Amniotic epithelial cell (primary cell): Measurements from ENCODE around the gene FUT8.

Experiments
- DNase-seq: peaks from one replicate; pipeline ENCODE4 v3.0.0-alpha.2; 2010; ENCODE audit warnings: low read depth

FUT8 gene

DNA sequence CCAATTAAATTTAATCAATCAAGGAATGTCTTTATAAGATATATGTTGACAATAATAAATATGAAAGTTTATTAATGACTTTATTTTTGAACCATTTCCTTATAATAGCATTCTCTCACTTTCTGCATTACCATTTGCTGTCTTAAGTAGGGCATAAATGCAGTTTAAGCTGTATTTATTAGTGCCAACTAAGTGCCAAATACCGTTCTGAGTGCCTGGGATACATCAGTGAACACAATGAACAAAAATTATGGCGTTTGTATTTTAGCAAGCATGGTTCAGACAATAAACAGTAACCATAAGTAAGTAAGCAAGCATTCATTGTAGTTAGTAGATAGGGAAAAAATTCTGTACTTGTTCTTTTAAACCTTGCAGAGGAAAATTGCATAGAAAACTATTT, 145.8 kb downstream of the FUT8 start:
- DNase-seq, result no peak

DNA sequence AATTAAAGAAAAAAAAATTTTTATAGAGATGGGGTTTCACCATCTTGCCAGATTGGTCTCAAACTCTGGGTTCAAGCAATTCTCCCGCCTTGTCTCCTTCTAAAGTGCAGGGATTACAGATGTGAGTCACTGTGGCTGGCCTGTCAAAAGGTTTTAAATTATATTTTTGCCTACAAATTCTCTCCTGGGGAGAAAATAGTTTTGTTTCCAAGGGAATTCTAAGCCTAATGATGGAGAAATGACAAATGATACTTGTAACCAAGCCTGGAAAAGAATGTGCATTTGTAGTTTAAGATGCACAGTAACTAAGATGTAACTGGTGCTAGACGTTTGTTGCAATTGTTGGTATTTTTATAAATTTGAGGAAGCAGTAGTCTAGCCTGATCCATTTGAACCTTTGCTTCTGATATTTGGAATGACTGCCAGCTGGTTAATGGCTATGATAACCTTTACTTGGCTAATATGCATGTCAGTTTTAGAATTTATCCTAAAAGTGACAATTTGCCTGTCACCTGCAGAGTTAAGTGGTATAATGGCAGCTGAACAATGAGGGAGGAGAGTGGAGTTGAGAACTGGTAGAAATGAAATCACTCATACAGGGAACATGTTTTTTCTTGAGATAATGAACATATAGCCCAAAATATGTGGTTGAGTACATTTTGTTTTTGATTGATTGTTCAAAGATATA, 148.0 kb downstream of the FUT8 start:
- peak; percentile 71 for DNase-seq

DNA sequence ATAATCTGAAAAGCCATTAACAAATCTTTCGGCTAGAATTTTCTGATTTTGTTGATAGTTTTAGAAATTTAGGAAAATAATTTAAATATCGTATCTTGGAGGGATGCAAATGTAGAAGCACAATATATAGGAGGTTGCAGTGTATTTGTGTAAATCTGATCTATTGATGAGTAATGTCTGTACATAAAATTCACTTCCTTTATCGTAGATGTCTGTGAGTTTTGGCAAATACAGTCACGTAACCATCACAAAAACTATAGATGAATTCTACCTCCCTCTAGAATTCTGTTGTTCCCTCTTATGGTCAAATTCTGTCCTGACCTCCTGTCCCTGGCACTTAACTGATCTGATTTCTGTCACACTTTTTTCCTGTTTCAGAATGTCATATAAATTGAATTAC, 151.8 kb downstream of the FUT8 start:
- DNase-seq, result no peak

GRCh38 chr14:65565948-65566347, 153.4 kb downstream of the FUT8 start:
- DNase-seq, result peak; percentile 11

GRCh38 chr14:65566820-65567522, 154.4 kb downstream of the FUT8 start:
- no peak for DNase-seq

GRCh38 chr14:65574611-65575010, 162.1 kb downstream of the FUT8 start:
- no peak for DNase-seq

- DNase-seq, result no peak
Measured at GRCh38 chr14:65575389-65575788, 162.9 kb downstream of the FUT8 start.

- no peak for DNase-seq
Measured at GRCh38 chr14:65580973-65581372, 168.4 kb downstream of the FUT8 start.

DNA sequence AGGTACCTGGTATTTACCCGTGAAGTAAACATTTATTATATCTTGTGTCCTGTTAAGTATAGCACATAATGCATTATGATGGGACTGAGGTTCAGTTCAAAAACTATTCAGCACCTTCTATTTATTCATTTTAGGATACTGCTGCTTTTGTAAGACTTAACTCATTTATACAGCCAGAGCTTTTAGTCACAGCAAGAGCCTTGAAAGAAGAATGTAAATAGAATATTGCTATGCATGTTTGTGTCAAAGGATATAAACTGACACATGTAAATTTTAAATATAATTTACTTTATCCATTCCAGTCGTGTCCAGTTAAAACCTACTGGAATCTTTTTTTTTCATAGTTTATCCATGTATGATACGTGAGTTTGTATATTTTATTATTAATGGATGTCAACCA, 168.8 kb downstream of the FUT8 start:
- no peak for DNase-seq

- no peak for DNase-seq
Measured at GRCh38 chr14:65581799-65582198, 169.3 kb downstream of the FUT8 start.

DNA sequence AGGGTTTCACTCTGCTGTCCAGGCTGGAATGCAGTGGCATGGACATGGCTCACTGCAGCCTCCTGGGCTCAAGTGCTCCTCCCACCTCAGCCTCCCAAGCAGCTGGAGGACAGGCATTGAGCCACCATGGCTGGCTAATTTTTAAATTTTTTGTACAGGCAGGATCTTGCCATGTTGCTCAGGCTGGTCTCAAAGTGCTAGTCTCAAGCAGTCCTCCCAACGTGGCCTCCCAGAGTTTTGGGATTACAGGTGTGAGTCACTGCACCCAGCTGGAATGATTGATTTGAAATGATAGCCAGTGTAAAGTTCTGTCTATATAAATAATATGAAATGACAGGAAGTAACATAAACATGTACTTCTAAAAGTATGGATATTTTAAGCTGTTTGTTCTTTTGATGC, 172.7 kb downstream of the FUT8 start:
- DNase-seq, result no peak

DNA sequence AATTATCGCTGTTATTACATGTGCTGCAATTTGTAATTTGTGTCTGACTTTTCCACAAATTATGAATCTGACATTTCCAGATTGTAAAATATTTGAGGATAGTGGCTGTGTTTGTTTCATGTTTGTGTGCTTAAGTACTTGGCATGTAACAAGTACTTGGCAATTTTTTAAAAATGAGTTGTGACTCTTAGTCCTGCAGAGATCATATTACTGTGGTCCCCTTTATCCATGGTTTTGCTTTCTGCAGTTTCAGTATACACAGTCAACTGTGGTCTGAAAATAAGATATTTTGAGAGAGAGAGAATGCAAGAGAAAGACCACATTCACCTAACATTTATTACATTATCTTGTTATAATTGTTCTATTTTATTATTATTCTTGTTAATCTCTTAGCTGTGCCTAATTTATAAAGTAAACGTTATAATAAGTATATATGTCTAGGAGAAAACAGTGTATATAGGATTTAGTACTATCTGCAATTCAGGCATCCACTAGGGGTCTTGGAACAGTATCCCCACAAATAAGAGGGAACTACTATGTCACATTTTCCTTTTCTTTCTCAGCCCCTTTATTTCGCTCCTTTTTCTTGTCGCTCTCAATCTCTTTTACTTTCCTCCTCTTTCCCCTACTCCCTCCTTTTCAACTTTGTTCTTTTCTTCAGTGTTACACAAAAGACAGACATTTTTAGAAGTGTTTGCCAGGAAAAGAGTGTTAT, 176.1 kb downstream of the FUT8 start:
- DNase-seq, result no peak

DNA sequence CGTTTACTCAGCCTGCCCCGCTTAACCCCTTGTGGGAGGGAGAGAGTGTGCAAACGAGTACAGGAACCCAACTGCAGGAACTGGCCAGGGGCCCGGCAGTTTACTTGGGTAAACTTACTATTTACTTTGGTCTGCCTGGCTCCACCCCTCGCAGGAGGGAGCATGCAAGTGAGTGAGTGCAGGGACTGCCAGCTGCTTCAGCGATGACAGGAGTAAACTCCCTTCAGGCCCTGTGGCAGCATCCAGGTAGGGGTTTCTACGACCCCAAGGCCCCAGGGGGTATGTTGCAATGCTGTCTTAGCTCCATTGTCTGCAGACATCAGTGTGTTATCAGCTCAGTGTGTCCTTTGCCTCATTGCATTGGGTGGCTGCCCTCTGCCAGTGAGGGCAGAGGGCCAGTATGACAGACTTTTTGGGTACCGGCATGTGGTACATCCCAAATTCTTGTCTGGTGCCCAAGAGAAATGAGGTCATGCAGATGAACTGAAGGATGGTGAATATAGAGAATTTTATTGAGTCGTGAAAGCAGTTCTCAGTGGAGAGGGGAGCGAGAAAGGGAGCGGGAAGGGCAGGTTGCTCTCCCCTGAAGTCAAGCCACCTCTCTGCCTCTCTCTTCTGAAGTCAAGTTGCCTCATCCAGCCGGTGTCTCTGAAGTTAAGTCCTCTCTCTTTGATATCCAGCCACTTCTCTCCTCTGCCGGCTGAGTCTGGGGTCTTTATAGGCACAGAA, 181.8 kb downstream of the FUT8 start:
- no peak for DNase-seq

DNA sequence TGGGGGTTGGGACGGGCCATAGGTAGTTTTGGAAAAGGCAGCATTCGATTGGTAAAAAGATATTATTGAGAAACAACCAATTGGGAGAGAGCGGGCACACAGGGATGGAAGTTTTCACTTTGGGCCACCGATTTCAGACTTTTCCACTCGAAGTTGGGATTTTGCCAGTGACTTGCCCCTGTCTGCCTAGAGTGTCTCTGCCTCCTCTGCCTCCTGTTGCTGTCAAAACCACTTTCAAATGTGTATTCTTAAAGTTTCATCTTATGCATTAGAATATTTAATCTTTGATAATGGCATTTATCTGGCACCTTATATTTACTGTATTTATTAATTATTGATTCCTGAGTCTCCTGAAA, 182.3 kb downstream of the FUT8 start:
- no peak for DNase-seq

DNA sequence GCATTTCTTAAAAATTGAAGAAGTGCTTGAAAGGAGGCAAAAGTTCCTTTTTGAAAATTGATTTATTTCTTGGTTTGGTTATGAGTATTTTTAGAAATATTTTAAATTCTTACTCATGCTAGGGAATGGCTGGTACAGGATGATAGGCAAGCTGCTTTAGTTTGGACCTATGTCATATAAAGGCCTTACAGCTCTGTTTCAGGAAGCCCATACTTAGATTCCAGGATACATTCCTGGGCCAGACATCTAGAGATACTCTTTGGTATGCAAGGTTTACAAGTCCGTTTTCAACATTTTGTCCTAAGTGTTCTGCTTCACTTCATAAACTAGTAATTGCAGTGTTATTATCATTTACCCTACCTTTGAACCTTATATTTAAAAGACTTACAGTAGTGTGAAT, 186.8 kb downstream of the FUT8 start:
- peak; percentile 73 for DNase-seq

- DNase-seq, result no peak
Measured at GRCh38 chr14:65600742-65601141, 188.2 kb downstream of the FUT8 start.

DNA sequence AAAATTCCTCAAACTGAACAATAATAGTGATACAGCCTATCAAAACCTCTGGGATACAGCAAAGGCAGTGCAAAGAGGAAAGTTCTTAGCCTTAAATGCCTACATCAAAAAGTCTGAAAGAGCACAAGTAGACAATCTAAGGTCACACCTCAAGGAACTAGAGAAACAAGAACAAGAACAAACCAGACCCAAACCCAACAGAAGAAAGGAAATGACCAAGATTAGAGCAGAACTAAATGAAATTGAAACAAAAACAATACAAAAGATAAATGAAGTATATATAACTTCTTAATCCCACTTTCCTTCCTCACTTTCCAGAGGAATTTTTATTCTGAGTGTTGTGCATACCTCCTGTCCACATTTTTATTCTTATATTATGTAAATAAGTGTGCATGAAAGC, 192.0 kb downstream of the FUT8 start:
- no peak for DNase-seq

GRCh38 chr14:65604936-65605335, 192.4 kb downstream of the FUT8 start:
- DNase-seq, result peak; percentile 5

DNA sequence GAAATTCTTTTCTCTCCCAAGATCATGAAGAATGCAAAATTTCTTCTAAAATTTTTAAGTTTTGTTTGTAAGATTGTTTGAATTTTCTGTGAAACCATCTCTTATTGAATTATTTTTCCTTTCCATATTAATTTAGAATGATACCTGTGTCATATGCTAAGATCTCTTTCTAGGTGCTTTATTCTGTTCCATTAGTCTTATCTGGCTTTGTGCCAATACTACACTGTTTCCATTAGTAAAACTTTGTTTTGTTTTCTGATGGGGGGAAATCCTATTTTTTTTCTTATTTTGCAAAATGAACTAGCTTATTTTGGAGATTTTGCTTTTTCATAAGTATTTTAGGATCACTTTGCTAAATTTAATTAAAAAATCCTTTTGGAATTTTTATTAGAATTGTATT, 193.9 kb downstream of the FUT8 start:
- DNase-seq, result no peak

GRCh38 chr14:65613131-65613650, 200.7 kb downstream of the FUT8 start:
- no peak for DNase-seq

DNA sequence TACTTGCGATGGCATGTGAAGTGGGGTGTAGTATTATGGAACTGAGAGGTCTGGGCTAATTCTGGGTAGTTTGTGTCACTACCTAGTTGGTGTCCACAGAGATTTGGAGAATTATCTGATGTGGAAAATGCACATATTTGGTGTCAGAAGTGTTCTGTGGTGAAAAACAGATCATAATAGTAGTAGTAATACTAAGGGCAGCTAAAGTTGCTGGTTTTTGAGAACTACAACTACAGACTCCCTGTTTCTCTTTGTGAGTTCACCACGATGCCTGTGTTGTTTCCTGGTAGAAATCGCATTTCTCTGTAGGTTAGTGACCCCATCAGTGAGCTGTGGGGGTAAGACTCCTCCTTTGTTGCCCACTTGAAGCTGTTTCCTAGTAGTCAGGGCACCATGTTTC, 206.5 kb downstream of the FUT8 start:
- DNase-seq, result no peak

DNA sequence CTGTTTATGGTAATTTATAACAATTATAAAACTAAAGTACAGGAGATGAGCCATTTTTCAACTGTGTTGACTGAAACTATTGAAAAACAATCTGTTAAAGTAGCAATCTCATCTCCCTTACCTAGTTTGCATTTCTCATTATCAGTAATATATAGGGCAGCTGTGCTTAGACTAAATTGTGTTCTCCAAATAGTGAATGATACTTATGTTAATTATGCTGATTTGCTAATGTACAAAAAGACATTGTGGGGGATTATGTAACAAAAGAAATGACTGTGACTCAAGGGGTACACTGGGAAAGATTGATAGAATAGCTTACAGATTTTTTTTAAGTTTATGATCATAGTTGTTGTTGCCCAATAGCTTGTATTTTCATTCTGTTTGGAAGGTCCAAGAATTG, 207.7 kb downstream of the FUT8 start:
- DNase-seq, result peak; percentile 10
